ENCODE measurements around the gene THSD1. TPM values are rescaled to one million over a fixed set of nuclear protein-coding genes. Genes with fewer than 3 reads are reported as not detected.
"Not testable (repeated sequence)": the region's sequence is repeated elsewhere in the genome, so short reads cannot be mapped to it uniquely, and the experiment has no call there.

THSD1 gene
- total and polyA plus RNA-seq, 4 donors = 7.0 to 39.6 (median 10.4) TPM

DNA sequence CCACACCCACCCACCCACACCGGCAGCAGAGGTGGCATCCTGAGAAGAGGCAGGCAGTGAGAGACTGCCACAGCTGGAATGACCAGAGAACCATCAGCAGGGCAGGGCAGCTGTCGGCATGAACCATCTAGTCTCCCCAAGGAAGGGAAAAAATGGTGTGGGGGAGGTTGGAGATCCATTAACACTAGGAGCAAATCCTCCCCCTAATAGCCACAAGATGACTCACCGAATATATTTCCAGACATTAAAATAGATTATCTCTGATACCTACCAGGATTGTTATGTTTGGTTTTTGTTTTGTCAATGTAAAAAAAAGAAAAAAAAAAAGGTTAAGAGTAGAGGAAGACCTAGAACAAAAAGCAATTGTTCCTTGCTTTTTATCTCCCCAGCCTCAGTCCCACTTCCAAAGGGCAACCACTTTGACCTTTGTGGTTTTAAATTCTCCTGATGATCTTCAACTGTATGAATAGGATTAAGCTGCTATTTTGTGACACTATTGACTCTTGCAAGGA lies 34.2 kb downstream of the THSD1 start:
- Histone ChIP-seq H3K9me3 (ENCODE audit: control insufficient read depth in 4 of 4, insufficient read depth in 3 of 4, low read length in 3 of 4) (no peaks in the 10 kb centered on the region), H3K4me1 (ENCODE audit: control insufficient read depth in 5 of 5, insufficient read depth in 5 of 5, low read length in 5 of 5) (peaks cover 0 to 9% (median 2%) of the 10 kb centered on the region in 5 donors), H3K36me3 (ENCODE audit: control insufficient read depth in 4 of 4, insufficient read depth in 4 of 4, low read length in 4 of 4) (no peaks in the 10 kb centered on the region), H3K27me3 (ENCODE audit: control insufficient read depth in 3 of 3, insufficient read depth in 3 of 3, low read length in 2 of 3) (no peaks in the 10 kb centered on the region), H3K9ac (ENCODE audit: insufficient read depth in 1 of 2, low read length in 2 of 2) (no peak overlapping the region), H3K27ac (ENCODE audit: low read depth in 1 of 2, low read length in 1 of 2) (no peak overlapping the region), H3K4me3 (no peak overlapping the region)
- WGBS, 2 donors = 40 to 63% methylated on average over 3 of the region's 3 CpGs
- no peak for ATAC-seq (ENCODE audit: insufficient read depth, low FRiP score)
- DNase-seq = no peak
- TF ChIP-seq, protein P1, sequence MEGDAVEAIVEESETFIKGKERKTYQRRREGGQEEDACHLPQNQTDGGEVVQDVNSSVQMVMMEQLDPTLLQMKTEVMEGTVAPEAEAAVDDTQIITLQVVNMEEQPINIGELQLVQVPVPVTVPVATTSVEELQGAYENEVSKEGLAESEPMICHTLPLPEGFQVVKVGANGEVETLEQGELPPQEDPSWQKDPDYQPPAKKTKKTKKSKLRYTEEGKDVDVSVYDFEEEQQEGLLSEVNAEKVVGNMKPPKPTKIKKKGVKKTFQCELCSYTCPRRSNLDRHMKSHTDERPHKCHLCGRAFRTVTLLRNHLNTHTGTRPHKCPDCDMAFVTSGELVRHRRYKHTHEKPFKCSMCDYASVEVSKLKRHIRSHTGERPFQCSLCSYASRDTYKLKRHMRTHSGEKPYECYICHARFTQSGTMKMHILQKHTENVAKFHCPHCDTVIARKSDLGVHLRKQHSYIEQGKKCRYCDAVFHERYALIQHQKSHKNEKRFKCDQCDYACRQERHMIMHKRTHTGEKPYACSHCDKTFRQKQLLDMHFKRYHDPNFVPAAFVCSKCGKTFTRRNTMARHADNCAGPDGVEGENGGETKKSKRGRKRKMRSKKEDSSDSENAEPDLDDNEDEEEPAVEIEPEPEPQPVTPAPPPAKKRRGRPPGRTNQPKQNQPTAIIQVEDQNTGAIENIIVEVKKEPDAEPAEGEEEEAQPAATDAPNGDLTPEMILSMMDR (IDR thresholded peaks at IDR 0.05; ENCODE audit: control extremely low read depth, extremely low read depth) = no peak

DNA sequence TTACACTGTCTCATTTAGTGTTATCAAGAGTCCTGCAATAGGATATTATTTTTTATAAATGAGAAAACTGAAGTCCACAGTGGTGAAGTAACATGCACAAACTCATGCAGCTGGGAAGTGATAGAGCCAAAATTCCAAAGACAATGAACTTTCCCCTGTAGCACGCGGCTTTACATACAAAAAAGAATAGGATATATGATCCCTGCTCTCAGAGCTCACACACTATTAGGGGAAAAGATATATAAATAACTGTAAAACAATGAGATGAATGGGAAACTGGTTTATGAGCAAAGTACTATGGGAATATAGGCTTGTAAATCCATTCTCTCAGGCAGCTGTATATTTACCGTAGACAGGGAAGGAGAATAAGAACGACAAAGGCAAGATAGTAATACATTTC lies 39.7 kb downstream of the THSD1 start:
- Histone ChIP-seq H3K9me3 (ENCODE audit: control insufficient read depth in 4 of 4, insufficient read depth in 3 of 4, low read length in 3 of 4) (no peaks in the 10 kb centered on the region), H3K27me3 (ENCODE audit: control insufficient read depth in 3 of 3, insufficient read depth in 3 of 3, low read length in 2 of 3) (no peaks in the 10 kb centered on the region), H3K4me1 (ENCODE audit: control insufficient read depth in 5 of 5, insufficient read depth in 5 of 5, low read length in 5 of 5) (peaks cover 0 to 8% (median 0%) of the 10 kb centered on the region in 5 donors), H3K27ac (ENCODE audit: low read depth in 1 of 2, low read length in 1 of 2) (no peak overlapping the region), H3K9ac (ENCODE audit: insufficient read depth in 1 of 2, low read length in 2 of 2) (no peak overlapping the region), H3K4me3 (no peak overlapping the region), H3K36me3 (ENCODE audit: control insufficient read depth in 4 of 4, insufficient read depth in 4 of 4, low read length in 4 of 4) (no peaks in the 10 kb centered on the region)
- TF ChIP-seq, protein P1 (IDR thresholded peaks at IDR 0.05; ENCODE audit: control extremely low read depth, extremely low read depth) = no peak
- whole genome bisulfite sequencing, 2 donors = 79 to 86% methylated on average over 4 of the region's 4 CpGs
- DNase-seq (peak; percentile 28 to 76 (median 73)), ATAC-seq (ENCODE audit: insufficient read depth, low FRiP score) (no peak)

DNA sequence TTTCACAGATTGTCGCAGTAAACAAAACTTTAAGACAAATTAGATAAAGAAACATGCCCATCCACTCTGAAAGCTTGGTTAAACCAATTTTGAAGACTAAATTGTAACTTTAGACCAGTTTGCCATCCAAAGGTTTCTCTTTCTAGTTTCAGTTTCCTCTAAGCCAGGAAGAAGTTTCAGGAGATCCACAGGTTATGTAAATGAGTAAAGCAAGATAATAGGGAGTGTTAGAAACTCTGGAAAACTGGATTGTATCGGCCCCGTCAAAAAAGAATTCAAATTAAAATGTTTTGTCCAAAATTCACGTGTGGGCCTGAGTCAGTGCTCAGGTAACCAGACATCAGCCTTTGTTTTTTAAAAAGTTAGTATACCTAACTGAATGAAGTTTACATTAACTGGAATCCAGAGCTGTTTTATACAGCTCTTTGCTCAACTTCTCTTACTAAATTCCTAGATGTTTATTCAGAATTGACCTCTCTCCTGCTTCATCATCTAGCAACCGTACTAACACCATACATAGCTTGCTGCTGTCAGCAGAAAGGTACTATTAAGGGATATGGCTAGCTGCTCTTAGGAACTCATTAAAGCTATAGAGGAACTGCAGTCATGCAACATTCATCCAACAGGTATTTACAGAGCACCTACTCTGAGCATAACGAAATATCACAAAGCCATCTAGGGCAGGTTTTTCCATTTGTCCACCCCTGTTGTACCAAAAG lies 43.6 kb downstream of the THSD1 start:
- H3K27ac ChIP-seq (ENCODE audit: low read depth in 1 of 2, low read length in 1 of 2); DNase-seq; ATAC-seq (ENCODE audit: insufficient read depth, low FRiP score); H3K9ac ChIP-seq (ENCODE audit: insufficient read depth in 1 of 2, low read length in 2 of 2); H3K4me3 ChIP-seq; H3K27me3 ChIP-seq (ENCODE audit: control insufficient read depth in 3 of 3, insufficient read depth in 3 of 3, low read length in 2 of 3); H3K9me3 ChIP-seq (ENCODE audit: control insufficient read depth in 4 of 4, insufficient read depth in 3 of 4, low read length in 3 of 4); H3K36me3 ChIP-seq (ENCODE audit: control insufficient read depth in 4 of 4, insufficient read depth in 4 of 4, low read length in 4 of 4): not testable (repeated sequence)
- WGBS, 2 donors = 90 to 100% methylated on average over 5 of the region's 6 CpGs
- peaks cover 0 to 24% (median 5%) of the 10 kb centered on the region in 5 donors for H3K4me1 ChIP-seq (ENCODE audit: control insufficient read depth in 5 of 5, insufficient read depth in 5 of 5, low read length in 5 of 5)

GRCh38 chr13:52361225-52361624 lies 44.7 kb downstream of the THSD1 start:
- ATAC-seq (ENCODE audit: insufficient read depth, low FRiP score) (no peak), DNase-seq (no peak)
- peaks cover 0 to 20% (median 2%) of the 10 kb centered on the region in 5 donors for H3K4me1 ChIP-seq (ENCODE audit: control insufficient read depth in 5 of 5, insufficient read depth in 5 of 5, low read length in 5 of 5)
- no peaks in the 10 kb centered on the region for H3K9me3 ChIP-seq (ENCODE audit: control insufficient read depth in 4 of 4, insufficient read depth in 3 of 4, low read length in 3 of 4)
- no peak overlapping the region for H3K27ac ChIP-seq (ENCODE audit: low read depth in 1 of 2, low read length in 1 of 2)
- H3K4me3 ChIP-seq = no peak overlapping the region
- no peaks in the 10 kb centered on the region for H3K27me3 ChIP-seq (ENCODE audit: control insufficient read depth in 3 of 3, insufficient read depth in 3 of 3, low read length in 2 of 3)
- 88% methylated on average over 4 of the region's 4 CpGs for WGBS, 2 donors
- H3K36me3 ChIP-seq (ENCODE audit: control insufficient read depth in 4 of 4, insufficient read depth in 4 of 4, low read length in 4 of 4) = no peaks in the 10 kb centered on the region
- TF ChIP-seq, protein P1 (IDR thresholded peaks at IDR 0.05; ENCODE audit: control extremely low read depth, extremely low read depth) = no peak
- H3K9ac ChIP-seq (ENCODE audit: insufficient read depth in 1 of 2, low read length in 2 of 2) = no peak overlapping the region

Data from lung (tissue), 12 donors.